HepG2 (cell line): ENCODE data around the gene METRN. TPM values are rescaled to one million over a fixed set of nuclear protein-coding genes. Genes with fewer than 3 reads are reported as not detected.

Experiments used
- ATRX ChIP-seq: sonication (generic); formaldehyde crosslinking; IDR thresholded peaks from 2 replicates; pipeline ENCODE4 v1.4.0; 2020; ENCODE audit warnings: missing genetic modification reagents, borderline replicate concordance
- BORCS8-MEF2B ChIP-seq: sonication (generic); formaldehyde crosslinking; IDR thresholded peaks from 2 replicates; pipeline ENCODE4 v1.8.0; 2022; ENCODE audit warnings: mild to moderate bottlenecking, missing genetic modification reagents
- ELF3 ChIP-seq: IDR thresholded peaks from 2 replicates; pipeline ENCODE4 v1.6.1; 2016; ENCODE audit warnings: missing genetic modification reagents, missing compliant biosample characterization
- ETV5 ChIP-seq: IDR thresholded peaks from 2 replicates; pipeline ENCODE4 v1.6.1; 2018; ENCODE audit warnings: missing biosample characterization, missing genetic modification reagents, inconsistent platforms, borderline replicate concordance
- FOXA1 ChIP-seq, 2 experiments: fragments of 450-650 bp in 1 of 2; sonication (generic) in 1 of 2; formaldehyde crosslinking in 1 of 2; IDR thresholded peaks; 2 replicates each; pipeline versions ENCODE4 v1.4.0 to v1.6.1; 2016 to 2020; ENCODE audit warnings: missing genetic modification reagents in 1 of 2
- FUBP1 ChIP-seq: sonication (generic); formaldehyde crosslinking; IDR thresholded peaks from 2 replicates; pipeline ENCODE4 v1.5.1; 2020; ENCODE audit warnings: missing genetic modification reagents, mild to moderate bottlenecking, borderline replicate concordance
- GLI4 ChIP-seq: sonication (generic); formaldehyde crosslinking; IDR thresholded peaks from 2 replicates; pipeline ENCODE4 v1.5.1; 2020; ENCODE audit warnings: missing genetic modification reagents, mild to moderate bottlenecking, moderate library complexity, borderline replicate concordance
- MYC ChIP-seq: sonication (generic); formaldehyde crosslinking; IDR thresholded peaks from 2 replicates; pipeline ENCODE4 v1.9.0; 2021; ENCODE audit warnings: missing genetic modification reagents, borderline replicate concordance
- MZF1 ChIP-seq: sonication (generic); formaldehyde crosslinking; IDR thresholded peaks from 2 replicates; pipeline ENCODE4 v1.8.1; 2023; ENCODE audit warnings: mild to moderate bottlenecking, missing genetic modification reagents, borderline replicate concordance
- POLR2AphosphoS2 ChIP-seq: IDR thresholded peaks from 2 replicates; pipeline ENCODE4 v1.6.1; 2011; ENCODE audit warnings: low read depth, low read length, improper control_type of control experiment
- TFDP2 ChIP-seq: sonication (generic); formaldehyde crosslinking; IDR thresholded peaks from 2 replicates; pipeline ENCODE4 v1.4.0; 2020; ENCODE audit warnings: missing genetic modification reagents
- TOE1 ChIP-seq: sonication (generic); formaldehyde crosslinking; IDR thresholded peaks from 2 replicates; pipeline ENCODE4 v1.4.0; 2020; ENCODE audit warnings: mild to moderate bottlenecking, missing genetic modification reagents
- TRAFD1 ChIP-seq: sonication (generic); formaldehyde crosslinking; IDR thresholded peaks from 2 replicates; pipeline ENCODE4 v1.5.1; 2020; ENCODE audit warnings: missing genetic modification reagents, mild to moderate bottlenecking, borderline replicate concordance
- ZBTB1 ChIP-seq: sonication (generic); formaldehyde crosslinking; IDR thresholded peaks from 2 replicates; pipeline ENCODE4 v1.4.0; 2020; ENCODE audit warnings: missing genetic modification reagents, borderline replicate concordance
- ZEB1 ChIP-seq: IDR thresholded peaks from 2 replicates; pipeline ENCODE4 v1.6.1; 2012; ENCODE audit warnings: mild to moderate bottlenecking, low read depth, inconsistent platforms; ENCODE audit not compliant: insufficient replicate concordance
- ZNF34 ChIP-seq: sonication (generic); formaldehyde crosslinking; IDR thresholded peaks from 2 replicates; pipeline ENCODE4 v1.4.0; 2020; ENCODE audit warnings: mild to moderate bottlenecking, missing genetic modification reagents, borderline replicate concordance
- ZNF644 ChIP-seq: IDR thresholded peaks from 2 replicates; pipeline ENCODE4 v1.6.1; 2016; ENCODE audit warnings: low read depth
- ZNF660 ChIP-seq: sonication (generic); formaldehyde crosslinking; IDR thresholded peaks from 2 replicates; pipeline ENCODE4 v1.5.1; 2020; ENCODE audit warnings: mild to moderate bottlenecking, low read depth, missing genetic modification reagents, borderline replicate concordance
- ZNF678 ChIP-seq: sonication (generic); formaldehyde crosslinking; IDR thresholded peaks from 2 replicates; pipeline ENCODE4 v1.4.0; 2020; ENCODE audit warnings: mild to moderate bottlenecking, missing genetic modification reagents
- polyA plus RNA-seq, 8 experiments: library from polyadenylated mRNA; depleted of rRNA in 3 of 8; stranded (reverse) in 7 of 8; unstranded in 1 of 8; fragments of >200 nt; fragmentation: Illumina TruSeq in 4 of 8; extraction: Trizol in 4 of 8; gene quantifications; 2 replicates each; pipeline versions ENCODE4 v1.2.1 to v1.2.3, GENCODE V29; 2011 to 2016; ENCODE audit warnings: low read depth in 4 of 8, missing spikeins in 1 of 8, mixed read lengths in 1 of 8; ENCODE audit not compliant: insufficient read depth in 1 of 8
- total RNA-seq, 5 experiments: library from RNA; depleted of rRNA; stranded (reverse); fragments of >200 nt; fragmentation: Illumina TruSeq; extraction: Trizol; gene quantifications; 2 replicates each; pipeline ENCODE4 v1.2.3, GENCODE V29; 2016; ENCODE audit warnings: low read depth in 1 of 5
- TF ChIP-seq, protein P1 (sequence below): sonication (generic); formaldehyde crosslinking; IDR thresholded peaks from 2 replicates; pipeline ENCODE4 v1.5.1; 2020; ENCODE audit warnings: mild to moderate bottlenecking, missing genetic modification reagents, moderate library complexity
- TF ChIP-seq, protein P2 (sequence below): IDR thresholded peaks from 2 replicates; pipeline ENCODE4 v1.6.1; 2016; ENCODE audit warnings: missing biosample characterization, missing genetic modification reagents, low read depth
- TF ChIP-seq, protein P3 (sequence below): sonication (generic); IDR thresholded peaks from 2 replicates; pipeline ENCODE4 v1.6.1; 2016; ENCODE audit warnings: low read depth, borderline replicate concordance

Gene METRN
- total and polyA plus RNA-seq, 2 of the 13 experiments (the other 11 are each of a cell fraction or from before 2014, with no cell fraction given): 25.5 to 46.1 TPM

GRCh38 chr16:720447-720989 lies 5.6 kb downstream of the METRN start (continued):
- TF ChIP-seq, protein P1, sequence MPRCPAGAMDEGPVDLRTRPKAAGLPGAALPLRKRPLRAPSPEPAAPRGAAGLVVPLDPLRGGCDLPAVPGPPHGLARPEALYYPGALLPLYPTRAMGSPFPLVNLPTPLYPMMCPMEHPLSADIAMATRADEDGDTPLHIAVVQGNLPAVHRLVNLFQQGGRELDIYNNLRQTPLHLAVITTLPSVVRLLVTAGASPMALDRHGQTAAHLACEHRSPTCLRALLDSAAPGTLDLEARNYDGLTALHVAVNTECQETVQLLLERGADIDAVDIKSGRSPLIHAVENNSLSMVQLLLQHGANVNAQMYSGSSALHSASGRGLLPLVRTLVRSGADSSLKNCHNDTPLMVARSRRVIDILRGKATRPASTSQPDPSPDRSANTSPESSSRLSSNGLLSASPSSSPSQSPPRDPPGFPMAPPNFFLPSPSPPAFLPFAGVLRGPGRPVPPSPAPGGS (CRISPR knock-in tag): no peak
- TF ChIP-seq ELF3 (CRISPR knock-in tag) (no peak), FUBP1 (CRISPR knock-in tag) (no peak), POLR2AphosphoS2 (no peak), ETV5 (CRISPR knock-in tag) (no peak), ZNF644 (CRISPR knock-in tag) (no peak), TFDP2 (CRISPR knock-in tag) (no peak), ZEB1 (no peak), GLI4 (no peak), ATRX (CRISPR knock-in tag) (no peak), TRAFD1 (CRISPR knock-in tag) (no peak), TOE1 (no peak), FOXA1 (IDR thresholded peaks at IDR 0.05) (no peak), FOXA1 (CRISPR knock-in tag; IDR thresholded peaks at IDR 0.05) (no peak), BORCS8-MEF2B (CRISPR knock-in tag) (no peak; the same call in 1 of the 2 replicates), ZNF678 (no peak), MYC (CRISPR knock-in tag) (no peak; the same call in 1 of the 2 replicates), ZBTB1 (no peak), MZF1 (CRISPR knock-in tag) (no peak), ZNF34 (CRISPR knock-in tag) (no peak), ZNF660 (CRISPR knock-in tag) (no peak)
- TF ChIP-seq, protein P2, sequence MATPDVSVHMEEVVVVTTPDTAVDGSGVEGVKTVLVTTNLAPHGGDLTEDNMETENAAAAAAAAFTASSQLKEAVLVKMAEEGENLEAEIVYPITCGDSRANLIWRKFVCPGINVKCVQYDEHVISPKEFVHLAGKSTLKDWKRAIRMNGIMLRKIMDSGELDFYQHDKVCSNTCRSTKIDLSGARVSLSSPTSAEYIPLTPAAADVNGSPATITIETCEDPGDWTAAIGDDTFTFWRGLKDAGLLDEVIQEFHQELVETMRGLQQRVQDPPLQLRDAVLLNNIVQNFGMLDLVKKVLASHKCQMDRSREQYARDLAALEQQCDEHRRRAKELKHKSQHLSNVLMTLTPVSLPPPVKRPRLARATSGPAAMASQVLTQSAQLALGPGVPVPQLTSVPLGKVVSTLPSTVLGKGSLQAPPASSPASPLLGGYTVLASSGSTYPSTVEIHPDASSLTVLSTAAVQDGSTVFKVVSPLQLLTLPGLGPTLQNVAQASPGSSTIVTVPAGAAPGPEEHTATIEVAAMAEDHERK (CRISPR knock-in tag): no peak
- TF ChIP-seq, protein P3, sequence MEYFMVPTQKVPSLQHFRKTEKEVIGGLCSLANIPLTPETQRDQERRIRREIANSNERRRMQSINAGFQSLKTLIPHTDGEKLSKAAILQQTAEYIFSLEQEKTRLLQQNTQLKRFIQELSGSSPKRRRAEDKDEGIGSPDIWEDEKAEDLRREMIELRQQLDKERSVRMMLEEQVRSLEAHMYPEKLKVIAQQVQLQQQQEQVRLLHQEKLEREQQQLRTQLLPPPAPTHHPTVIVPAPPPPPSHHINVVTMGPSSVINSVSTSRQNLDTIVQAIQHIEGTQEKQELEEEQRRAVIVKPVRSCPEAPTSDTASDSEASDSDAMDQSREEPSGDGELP: no peak
